Measurements from ENCODE around the gene MEIOSIN.

Gene MEIOSIN

DNA sequence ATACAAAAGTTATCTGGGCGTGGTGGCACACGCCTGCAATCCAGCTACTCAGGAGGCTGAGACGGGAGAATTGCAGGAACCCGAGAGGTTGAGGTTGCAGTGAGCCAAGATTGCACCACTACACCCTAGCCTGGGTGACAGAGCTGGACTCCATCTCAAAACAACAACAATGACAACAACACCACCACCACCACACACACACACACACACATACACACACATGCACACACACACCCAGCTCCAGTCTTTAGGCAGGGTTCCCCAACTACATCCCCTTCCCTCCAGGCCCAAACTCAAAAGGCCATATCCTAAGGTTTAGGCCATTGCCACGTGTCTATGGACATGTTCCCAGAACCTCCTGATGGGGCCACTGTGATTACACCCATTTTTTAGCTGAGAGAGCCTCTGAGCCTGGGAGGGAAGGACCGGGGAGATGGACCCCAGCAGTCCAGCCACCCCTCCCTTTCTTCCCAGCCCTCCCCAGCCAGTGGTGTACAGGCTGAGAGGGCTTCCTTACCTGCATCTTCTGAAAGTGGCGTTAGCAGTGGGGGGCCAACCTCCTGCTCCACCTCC is 68.5 kb downstream of the MEIOSIN start:
- DNase-seq: no peak

DNA sequence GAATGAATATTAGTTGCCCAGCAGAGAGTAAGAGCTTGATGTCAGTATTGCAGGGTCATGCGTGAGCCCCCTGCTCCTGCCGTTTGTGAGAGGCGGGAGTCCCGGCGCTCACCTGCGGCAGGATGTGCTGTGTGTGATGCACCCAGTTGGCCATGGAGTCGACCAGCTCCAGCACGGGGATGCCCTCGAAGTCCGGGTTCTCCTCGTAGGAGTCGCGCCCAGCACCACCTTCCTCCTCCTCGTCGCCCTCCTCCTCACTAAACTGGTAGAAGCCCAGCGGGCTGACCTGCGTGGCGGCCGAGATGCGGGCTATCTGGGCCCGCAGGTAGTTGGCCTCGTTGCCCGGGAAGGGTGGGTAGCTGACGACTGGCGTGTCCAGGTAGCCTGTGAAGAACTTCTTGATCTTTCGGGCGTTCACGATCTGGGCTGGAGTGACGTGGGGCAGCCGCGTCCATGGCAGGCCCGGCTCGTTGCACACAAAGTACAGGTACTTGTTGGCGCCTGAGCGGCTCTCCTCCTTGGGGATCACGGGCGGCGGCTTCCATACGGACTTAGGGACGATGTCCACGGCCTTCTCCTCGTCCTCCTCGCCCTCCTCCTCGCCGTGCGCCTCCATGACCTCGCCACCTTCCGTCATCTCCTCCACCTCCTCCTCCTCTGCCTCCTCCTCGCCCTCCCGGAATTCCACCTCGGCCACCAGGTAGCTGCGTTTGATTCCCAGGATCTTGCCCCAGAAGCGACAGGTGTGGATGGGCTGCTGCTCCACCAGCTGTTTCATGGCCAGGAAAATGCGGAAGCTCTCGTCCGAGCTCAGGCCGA is 71.1 kb downstream of the MEIOSIN start:
- no peak for DNase-seq

DNA sequence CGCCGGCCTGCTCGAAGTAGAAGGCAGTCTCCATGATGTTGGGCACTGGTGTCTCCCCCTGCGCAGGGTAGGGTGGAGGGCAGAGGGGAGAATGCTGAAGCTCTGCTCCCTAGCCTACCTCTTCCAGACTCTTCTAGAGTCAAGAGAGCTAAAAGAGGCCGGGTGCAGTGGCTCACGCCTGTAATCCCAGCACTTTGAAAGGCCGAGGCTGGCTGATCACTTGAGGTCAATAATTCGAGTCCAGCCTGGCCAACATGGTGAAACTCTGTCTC is 71.7 kb downstream of the MEIOSIN start:
- no peak for DNase-seq

DNA sequence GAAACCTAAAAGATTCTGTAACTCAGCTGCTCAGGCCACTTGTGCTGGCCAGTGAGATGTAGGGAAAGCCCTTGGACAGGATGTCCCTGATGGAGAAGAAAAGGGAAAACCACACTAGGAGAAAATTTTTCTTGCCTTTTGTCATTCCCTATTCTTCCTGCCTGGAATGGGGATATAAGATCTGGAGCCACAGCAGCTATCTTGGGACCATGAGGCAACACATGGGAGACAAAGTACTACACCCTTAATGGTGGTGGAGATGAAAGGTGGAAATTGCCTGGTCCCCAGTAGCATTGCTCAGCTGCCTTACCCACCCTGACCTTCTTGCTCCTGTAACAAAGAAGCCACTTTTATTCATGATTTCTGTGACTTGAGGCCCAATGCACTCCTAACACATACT is 72.5 kb downstream of the MEIOSIN start:
- DNase-seq: no peak

DNA sequence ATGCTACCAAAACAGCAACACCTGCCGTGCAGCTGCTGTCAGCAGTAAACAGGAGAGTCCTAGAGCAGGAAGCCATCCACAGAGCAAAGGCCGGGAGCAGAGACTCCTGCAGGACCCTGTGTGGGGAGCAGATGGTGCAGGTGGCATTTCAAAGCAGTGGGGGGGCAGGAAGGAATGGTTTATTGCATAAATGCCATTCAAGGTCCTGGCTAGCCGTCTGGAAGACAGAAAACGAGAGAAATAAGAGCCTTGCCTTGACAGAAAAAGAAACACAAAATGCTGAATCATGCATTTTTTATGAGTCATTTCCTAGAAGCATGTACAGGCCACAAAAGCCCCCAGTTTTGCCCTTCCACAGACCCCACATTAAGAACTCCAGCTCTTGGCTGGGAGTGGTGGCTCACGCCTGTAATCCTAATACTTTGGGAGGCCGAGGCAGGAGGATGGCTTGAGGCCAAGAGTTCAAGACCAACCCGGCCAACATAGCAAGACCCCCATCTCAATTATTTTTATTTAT is 76.5 kb downstream of the MEIOSIN start:
- no peak for DNase-seq

DNA sequence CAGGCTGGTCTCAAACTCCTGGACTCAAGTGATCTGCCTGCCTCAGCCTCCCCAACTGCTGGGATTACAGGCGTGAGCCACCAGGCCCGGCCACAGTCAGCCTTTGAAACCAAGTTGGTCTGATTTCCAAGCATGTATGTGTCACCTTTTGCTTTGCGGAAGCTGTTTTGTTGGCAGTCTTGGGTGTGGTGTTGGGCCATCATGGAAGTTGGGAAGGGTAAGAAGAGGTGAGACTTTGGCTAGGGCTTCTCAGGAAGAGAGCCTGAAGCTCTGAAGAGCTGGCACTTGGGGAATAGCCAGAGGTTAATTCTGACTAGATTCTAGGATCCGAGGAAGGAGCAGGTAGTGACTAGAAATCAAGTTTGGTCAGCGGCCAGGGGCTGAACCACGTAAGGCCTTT is 79.1 kb downstream of the MEIOSIN start:
- DNase-seq: no peak
